ENCODE measurements around the gene NDUFS6.
"Not testable (repeated sequence)": the region's sequence is repeated elsewhere in the genome, so short reads cannot be mapped to it uniquely, and the experiment has no call there.

Gene NDUFS6

DNA sequence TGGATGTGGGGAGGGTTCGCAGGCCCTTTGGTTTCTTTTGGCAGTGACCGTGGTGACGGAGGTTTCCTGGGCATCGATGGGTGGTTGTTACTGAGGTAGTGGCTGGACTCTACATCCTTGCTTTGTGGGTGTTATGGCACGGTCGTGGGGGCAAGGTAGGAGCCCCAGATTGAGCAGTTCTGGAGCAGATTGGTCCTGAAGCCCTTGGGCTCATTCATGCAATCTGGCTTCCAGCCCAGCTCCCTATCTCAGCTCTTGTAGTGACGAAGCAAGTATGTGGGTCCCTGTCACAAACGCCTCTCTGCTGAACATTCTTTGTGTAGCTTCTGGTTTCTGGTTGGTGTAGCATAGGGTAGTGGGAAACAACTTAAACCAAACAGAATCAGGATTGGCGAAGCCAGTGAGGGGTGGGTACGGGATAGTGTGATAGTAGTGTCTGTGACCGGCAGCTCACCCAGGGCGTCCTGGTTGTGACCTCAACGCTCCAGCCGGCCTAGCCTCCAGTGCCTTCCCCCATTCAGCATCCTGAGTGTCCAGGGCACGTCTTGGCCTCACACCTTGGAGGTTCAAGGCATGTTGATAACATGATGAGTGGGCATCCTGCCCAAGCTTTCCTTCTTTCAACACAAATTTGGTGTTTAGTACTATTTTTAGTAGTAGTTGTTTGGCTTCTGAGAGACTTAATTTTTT is 2.9 kb downstream of the NDUFS6 start:
- no peak for TF ChIP-seq ZNF274 (IDR thresholded peaks at IDR 0.05; ENCODE audit: low read depth, low read length)
- no peak overlapping the region for H3K4me3 ChIP-seq (ENCODE audit: low read length)

DNA sequence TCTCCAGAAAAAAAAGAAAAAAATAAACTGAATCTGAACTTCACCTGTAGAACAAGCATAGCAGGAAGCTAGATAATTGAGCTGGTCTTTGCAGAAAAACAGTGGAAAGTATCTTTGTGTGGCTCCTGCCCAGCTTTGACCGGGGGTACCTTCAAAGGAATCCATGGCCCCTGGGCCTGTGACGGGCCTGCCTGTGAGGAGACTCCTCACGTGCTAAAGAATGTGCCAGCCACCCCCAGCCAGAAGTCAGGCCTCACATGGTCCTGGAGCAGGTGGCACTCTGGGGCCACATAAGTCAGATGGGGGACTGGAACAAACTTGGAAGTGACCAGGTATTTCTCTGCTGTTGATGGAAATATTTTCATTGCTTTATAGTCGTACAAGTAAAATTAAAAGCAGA is 4.1 kb downstream of the NDUFS6 start:
- no peak for TF ChIP-seq ZNF274 (IDR thresholded peaks at IDR 0.05; ENCODE audit: low read depth, low read length)
- H3K4me3 ChIP-seq (ENCODE audit: low read length) = no peak overlapping the region

DNA sequence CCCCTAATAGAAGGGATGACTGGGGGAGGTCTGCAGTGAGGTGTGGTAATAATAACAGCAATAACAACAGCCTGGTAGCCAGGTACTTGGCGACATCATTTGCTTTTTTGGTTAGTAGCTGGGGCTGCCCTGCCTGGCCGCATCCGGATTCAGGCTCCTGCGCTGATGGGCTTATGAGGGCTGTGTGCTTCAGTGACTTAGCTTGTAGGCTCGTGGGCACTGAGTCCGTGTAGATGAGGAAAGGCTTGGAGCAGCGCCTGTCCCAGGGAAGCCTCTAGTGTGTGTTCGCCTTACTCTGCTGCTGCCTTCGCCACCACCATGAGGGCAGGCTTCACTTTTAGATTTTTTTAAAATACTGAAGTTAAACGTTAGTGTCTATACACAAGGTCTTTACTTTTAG is 4.5 kb downstream of the NDUFS6 start:
- no peak for TF ChIP-seq ZNF274 (IDR thresholded peaks at IDR 0.05; ENCODE audit: low read depth, low read length)

DNA sequence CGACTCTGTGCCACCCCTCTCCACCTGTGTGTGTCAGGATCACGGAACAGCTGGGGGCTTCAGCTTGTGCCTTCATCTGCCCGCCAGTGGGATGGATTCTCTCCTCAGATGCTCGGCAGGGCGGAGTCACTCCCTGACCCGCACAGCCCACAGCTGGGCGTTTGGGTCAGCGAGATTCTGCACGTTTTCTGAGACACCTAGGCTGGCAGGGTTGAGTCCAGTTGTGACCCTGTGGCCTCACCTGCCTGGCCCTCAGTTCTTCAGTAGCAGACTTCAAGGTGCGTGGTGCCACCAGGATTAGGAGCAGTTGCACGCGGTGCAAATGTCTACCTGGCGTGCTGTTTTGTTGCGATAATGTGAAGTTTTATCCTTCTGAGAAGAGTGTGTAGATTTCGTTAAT is 5.0 kb downstream of the NDUFS6 start:
- no peak overlapping the region for H3K4me3 ChIP-seq (ENCODE audit: low read length)
- no peak for TF ChIP-seq ZNF274 (IDR thresholded peaks at IDR 0.05; ENCODE audit: low read depth, low read length)

More for the DNA sequence above, 4.5 kb downstream of the NDUFS6 start:
- no peak overlapping the region for H3K4me3 ChIP-seq (ENCODE audit: low read length)

DNA sequence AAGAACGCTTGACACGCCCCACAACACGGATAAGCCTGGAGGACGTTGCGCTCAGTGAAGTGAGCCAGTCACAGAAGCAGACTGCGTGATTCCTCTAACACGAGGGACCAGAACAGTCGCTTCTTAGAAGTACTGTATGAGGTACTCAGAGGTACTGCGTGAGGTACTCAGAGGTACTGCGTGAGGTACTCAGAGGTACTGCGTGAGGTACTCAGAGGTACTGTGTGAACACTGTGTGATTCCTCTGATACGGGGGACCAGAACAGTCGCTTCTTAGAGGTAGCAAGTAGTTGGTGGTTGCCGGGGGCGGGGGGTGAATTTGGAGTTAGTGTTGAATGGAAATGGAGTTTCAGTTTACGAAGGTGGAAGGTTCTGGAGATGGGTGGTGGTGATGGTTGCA is 5.8 kb downstream of the NDUFS6 start:
- H3K4me3 ChIP-seq (ENCODE audit: low read length) = no peak overlapping the region
- TF ChIP-seq ZNF274 (IDR thresholded peaks at IDR 0.05; ENCODE audit: low read depth, low read length) = no peak

DNA sequence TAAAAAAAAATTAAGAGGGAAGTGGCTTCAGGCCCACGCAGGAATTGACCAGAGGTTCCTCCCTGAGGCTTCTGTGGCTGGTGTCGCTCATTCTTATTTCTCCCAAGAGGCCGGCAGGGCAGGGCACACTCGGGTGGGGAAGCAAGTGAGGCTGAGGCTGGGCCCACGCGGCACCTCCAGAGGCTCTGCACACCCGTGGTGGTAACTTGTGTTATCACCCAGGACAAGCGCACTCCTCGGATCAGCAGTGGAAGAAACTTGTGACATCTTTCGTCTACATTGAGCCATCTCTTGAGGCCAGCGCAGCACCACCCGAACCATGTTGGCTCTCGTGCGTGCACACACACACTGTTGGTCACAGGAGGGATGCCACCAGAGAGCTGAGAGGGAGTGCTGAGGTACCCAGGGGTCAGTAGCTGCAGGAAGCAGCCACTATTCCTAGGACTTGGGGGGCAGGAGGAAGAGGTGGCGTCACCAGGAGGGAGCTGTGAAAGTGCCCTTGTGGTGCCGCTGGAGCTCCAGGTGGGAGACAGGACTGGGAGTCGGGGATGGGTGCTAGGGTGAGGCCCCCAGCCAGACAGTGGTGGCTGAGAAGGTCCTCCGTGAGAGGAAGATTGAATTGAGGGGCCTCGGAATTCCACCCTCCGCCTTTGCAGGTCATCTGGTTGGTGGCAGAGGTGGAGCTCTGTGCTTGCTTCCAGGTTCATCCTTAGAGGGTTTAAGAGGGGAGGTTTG is 6.4 kb downstream of the NDUFS6 start:
- H3K4me3 ChIP-seq (ENCODE audit: low read length) = no peak overlapping the region
- TF ChIP-seq ZNF274 (IDR thresholded peaks at IDR 0.05; ENCODE audit: low read depth, low read length) = no peak

DNA sequence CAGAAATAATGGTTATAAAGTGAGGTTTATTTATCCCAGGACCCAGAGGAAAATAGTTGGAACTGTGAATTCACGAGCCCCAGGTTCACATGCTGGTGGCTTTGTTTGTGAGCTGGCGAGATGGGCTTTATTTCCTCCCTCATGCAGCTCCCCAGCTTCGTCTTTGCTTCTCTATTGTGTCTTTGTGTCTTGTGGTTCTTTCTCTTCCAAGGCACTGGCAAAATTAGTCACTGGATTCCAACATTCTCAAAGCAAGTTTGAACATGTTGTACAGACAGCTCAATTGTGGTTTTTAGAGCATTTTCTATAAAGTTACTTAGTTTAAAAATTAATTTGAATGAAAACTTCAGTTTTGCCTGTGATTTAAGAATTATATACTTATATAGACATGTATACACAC is 7.2 kb downstream of the NDUFS6 start:
- no peak for TF ChIP-seq ZNF274 (IDR thresholded peaks at IDR 0.05; ENCODE audit: low read depth, low read length)
- no peak overlapping the region for H3K4me3 ChIP-seq (ENCODE audit: low read length)

DNA sequence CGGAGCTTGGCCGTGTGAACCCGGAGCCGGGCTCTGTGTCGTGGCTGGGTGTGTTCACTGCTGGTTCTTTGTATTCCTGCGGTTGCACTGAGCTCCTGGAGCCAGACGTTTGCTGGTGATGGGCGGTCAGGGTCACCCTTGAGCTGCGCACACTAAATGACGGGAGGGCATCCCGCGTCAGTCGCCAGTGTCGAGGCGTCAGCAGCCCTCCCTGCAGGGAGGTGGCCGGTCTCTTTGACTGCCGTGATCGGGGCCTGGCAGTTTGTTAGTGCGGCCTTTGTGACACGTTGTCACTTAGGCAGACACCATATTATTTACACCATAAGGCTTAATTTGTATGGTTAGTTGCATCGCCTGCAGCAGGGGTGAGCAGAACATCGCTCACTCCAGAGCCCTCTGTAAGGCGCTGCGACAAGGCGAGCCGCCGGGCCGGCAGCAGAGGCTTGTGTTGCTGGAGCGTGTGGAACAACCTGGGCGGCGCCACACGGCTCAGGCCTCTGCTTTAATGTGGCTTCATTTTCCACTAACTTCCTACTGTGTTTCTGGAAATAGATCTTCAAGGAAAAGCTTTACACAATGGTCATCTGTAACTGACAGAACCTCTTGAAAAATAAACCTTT is 8.3 kb downstream of the NDUFS6 start:
- no peak for TF ChIP-seq ZNF274 (IDR thresholded peaks at IDR 0.05; ENCODE audit: low read depth, low read length)
- H3K4me3 ChIP-seq (ENCODE audit: low read length) = no peak overlapping the region

DNA sequence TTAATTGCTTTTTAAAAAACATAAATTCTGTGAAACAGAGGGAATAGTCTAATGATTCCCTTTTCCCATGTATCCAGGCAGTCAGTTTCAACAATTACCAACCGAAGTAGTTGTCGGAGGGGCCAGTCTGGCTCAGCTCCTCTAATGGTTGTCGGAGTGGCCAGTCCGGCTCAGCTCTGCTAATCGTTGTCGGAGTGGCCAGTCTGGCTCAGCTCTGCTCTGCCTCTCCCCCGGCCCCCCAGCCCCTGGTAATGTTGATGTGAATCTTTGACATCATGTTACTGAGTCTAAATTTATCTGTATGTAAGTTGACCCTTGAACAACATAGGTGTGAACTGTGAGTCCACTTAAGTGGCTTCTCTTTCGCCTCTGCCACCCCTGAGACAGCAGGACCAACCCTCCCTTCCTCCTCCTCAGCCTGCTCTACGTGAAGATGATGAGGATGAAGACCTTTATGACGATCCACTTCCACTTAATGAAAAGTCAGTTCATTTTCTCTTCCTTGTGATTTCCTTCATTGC is 9.4 kb downstream of the NDUFS6 start:
- no peak for TF ChIP-seq ZNF274 (IDR thresholded peaks at IDR 0.05; ENCODE audit: low read depth, low read length)
- H3K4me3 ChIP-seq (ENCODE audit: low read length) = no peak overlapping the region

DNA sequence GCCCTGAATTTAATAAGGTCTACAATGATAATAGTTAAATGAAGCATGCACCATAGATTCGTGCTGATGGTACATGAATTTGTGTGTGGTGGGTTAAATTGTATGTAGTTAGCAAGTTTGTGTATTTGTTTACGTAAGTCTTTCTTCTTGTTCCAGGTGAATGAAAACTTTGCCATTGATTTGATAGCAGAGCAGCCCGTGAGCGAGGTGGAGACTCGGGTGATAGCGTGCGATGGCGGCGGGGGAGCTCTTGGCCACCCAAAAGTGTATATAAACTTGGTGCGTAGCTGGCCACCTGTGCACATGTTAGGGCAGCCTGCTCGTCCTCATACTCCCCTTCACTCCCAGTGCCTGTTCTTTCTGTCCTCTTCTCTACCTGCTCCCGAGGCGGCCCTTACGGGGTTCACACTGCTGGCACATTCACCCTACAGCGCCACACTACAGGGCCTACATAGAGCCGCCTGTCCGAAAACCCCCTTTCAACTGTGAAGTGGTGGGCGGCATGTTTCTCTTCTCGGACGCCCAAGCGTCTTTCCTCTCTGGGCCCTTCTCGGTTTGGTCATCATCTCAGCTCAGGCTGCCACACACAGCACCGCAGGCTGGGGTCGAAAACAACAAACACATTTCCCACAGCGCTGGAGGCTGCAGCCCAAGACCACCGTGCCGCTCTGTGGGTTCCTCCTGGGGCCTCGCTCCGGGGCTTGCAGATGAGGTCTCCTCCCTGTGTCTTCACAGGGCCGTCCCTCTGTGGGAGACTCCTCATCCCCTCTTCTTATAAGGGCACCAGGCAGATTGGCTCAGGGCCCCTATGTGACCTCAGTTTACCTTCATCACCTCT is 13.2 kb downstream of the NDUFS6 start:
- no peak for TF ChIP-seq ZNF274 (IDR thresholded peaks at IDR 0.05; ENCODE audit: low read depth, low read length)

DNA sequence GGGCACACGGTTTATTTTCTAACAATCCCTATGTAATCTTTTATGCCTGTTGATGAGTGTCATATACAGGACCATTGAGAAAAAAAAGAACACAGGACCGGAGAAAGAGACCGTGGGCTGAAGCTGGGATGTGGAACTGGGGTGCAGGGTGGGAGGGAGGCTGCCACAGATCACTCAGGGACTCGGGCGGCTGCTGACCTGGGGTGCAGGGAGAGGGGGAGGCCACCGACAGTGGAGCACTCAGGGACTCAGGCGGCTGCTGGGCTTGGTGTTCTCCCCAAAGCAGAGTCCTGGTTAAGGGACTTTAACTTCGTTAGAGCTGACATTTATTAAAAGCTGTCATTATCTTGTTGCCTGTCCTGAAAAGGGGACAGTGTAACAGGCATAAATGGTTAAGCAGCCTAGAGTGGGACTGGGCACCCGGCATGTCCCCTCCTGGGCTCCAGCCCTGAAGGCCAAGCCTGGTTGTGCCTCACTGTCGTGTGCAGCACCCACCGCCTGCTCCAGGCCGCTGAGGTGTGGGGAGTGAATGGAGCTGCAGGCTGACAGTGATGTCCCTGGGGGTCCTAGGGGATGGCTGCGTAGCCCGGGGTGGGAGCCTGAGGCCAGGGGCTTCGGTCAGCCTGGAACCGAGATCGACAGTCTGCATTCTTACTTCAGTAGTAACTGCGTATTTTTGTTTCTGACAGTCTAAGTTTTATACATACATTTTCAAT is 14.0 kb downstream of the NDUFS6 start:
- no peak for TF ChIP-seq ZNF274 (IDR thresholded peaks at IDR 0.05; ENCODE audit: low read depth, low read length)

More for the DNA sequence above, 13.2 kb downstream of the NDUFS6 start:
- no peak overlapping the region for H3K4me3 ChIP-seq (ENCODE audit: low read length)

DNA sequence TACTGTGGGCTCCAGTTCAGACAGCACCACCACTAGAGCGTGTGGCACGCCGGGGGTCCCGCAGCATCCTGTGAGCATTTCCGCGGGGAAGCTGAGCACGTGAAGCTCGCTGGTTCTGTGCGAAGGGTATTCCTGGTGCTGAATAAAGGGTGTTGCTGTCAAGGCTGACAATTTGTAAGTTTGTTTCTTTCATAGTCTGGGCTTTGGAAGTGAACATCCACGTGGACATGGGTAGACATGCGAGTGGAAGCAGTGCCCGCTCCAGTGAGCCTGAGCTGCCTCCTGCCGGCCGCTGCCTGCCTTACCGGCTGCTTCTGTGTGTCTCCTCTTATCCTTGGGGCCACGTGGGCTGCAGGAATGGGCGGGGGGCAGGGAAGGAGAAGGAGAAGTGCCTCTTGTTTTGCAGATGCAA is 14.7 kb downstream of the NDUFS6 start:
- no peak overlapping the region for H3K4me3 ChIP-seq (ENCODE audit: low read length)
- TF ChIP-seq ZNF274 (IDR thresholded peaks at IDR 0.05; ENCODE audit: low read depth, low read length) = no peak

More for the DNA sequence above, 14.0 kb downstream of the NDUFS6 start:
- H3K4me3 ChIP-seq (ENCODE audit: low read length) = no peak overlapping the region

DNA sequence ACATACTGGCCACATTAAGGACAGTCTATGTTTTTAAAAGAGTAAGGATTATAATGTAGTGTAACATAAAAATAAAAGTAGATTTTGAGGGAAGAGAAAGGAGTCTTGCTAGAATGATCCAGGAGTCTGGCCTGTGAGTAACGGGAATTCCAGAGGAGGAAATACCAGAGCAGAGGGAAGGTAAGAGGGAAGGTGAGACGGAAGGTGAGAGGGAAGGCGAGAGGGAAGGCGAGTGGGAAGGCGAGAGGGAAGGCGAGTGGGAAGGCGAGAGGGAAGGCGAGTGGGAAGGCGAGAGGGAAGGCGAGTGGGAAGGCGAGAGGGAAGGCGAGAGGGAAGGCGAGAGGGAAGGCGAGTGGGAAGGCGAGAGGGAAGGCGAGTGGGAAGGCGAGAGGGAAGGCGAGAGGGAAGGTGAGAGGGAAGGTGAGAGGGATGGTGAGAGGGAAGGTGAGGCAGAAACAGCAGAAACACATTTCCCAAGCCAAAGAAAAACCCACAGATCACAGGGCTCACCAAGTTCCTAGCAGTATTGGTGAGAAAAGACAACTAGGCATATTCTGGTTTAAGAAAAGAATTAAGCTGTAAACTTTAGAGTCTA is 15.4 kb downstream of the NDUFS6 start:
- H3K4me3 ChIP-seq (ENCODE audit: low read length) = not testable (repeated sequence)

Measured in GM08714 (cell line).